K562 (cell line): ENCODE data around the gene GADL1. TPM values are rescaled to one million over a fixed set of nuclear protein-coding genes. Genes with fewer than 3 reads are reported as not detected.

ENCODE experiments used
- ATAC-seq: fragments of 200-7000 bp; cut with Tn5 transposase; 3 replicates; pipeline ENCODE4 v1.9.1; 2020; ENCODE audit warnings: moderate library complexity
- BruUV-seq: library from RNA; stranded (reverse); fragments of 400-500 nt; replicated peaks from 2 replicates; lab custom pipeline; 2021; lab: Mats Ljungman, UMichigan
- CTCF ChIA-PET: fragments of 300-600 bp; formaldehyde crosslinking; extraction: SDS; loops from one replicate; lab custom pipeline; 2021; ENCODE audit warnings: low intra/inter-chr PET ratio; lab: Yijun Ruan, JAX
- POLR2A ChIA-PET: fragments of 300-600, 350-650 bp; sonication (Branson Sonifier 250); formaldehyde crosslinking; extraction: SDS; loops from one replicate; lab custom pipeline; 2021; ENCODE audit warnings: antibody characterized with exemption, inconsistent platforms; lab: Yijun Ruan, JAX
- DNase-seq, 4 experiments: peaks; one replicate each; pipeline versions ENCODE4 v3.0.0 to v3.0.0-alpha.2; 2011 to 2018; ENCODE audit warnings: low spot score in 3 of 4, mixed read lengths in 3 of 4; ENCODE audit errors: extremely low read depth in 1 of 4
- FAIRE-seq: peaks from 2 replicates; lab custom pipeline; 2011; peaks lifted over from hg19 to GRCh38; lab: Jason Lieb, UNC
- H2AFZ ChIP-seq: 2 replicates; pipeline ENCODE4 v1.6.0; 2011; ENCODE audit warnings: low read depth, low read length, control low read depth, inconsistent platforms
- H3K27ac ChIP-seq: fragments of 200-600 bp; 3 replicates; pipeline ENCODE4 v1.8.0; 2011; ENCODE audit warnings: low read depth, mild to moderate bottlenecking, control low read depth, inconsistent platforms, low read length, moderate library complexity, mixed read lengths; ENCODE audit errors: extremely low read depth
- H3K27me3 ChIP-seq, 2 experiments: fragments of 300-600 bp in 1 of 2; 2 replicates in 1 of 2; 3 replicates in 1 of 2; pipeline versions ENCODE4 v1.6.0 to v1.8.0; 2011; ENCODE audit warnings: inconsistent platforms in 2 of 2, low read length in 2 of 2, mild to moderate bottlenecking in 1 of 2, mixed read lengths in 1 of 2, moderate library complexity in 1 of 2; ENCODE audit not compliant: control insufficient read depth in 2 of 2, insufficient read depth in 2 of 2
- H3K36me3 ChIP-seq: fragments of 300-600 bp; 3 replicates; pipeline ENCODE4 v1.8.0; 2011; ENCODE audit warnings: mild to moderate bottlenecking, low read length, inconsistent platforms; ENCODE audit not compliant: control insufficient read depth, insufficient read depth
- H3K4me1 ChIP-seq, 2 experiments: fragments of 200-600 bp in 1 of 2; replicated peaks in 1 of 2; 2 replicates in 1 of 2; 3 replicates in 1 of 2; pipeline versions ENCODE4 v1.5.1 to v1.8.0; 2011; ENCODE audit warnings: inconsistent platforms in 2 of 2, low read length in 2 of 2, mild to moderate bottlenecking in 1 of 2, mixed read lengths in 1 of 2, moderate library complexity in 1 of 2; ENCODE audit not compliant: control insufficient read depth in 2 of 2, insufficient read depth in 2 of 2
- H3K4me2 ChIP-seq: 2 replicates; pipeline ENCODE4 v1.6.1; 2011; ENCODE audit warnings: low read length, control low read depth, inconsistent platforms, mixed read lengths; ENCODE audit not compliant: insufficient read depth
- H3K4me3 ChIP-seq: fragments of 200-600 bp; sonication (generic), shearing (Covaris generic); 2 replicates; pipeline ENCODE4 v1.5.1; 2016; ENCODE audit warnings: control low read depth, inconsistent platforms
- H3K79me2 ChIP-seq: fragments of 200-600 bp; 3 replicates; pipeline ENCODE4 v1.8.0; 2011; ENCODE audit warnings: low read length, inconsistent platforms; ENCODE audit not compliant: control insufficient read depth, insufficient read depth
- H3K9ac ChIP-seq, 2 experiments: 2 replicates each; pipeline versions ENCODE4 v1.6.0 to v1.6.1; 2011; ENCODE audit warnings: low read depth in 2 of 2, low read length in 2 of 2, control low read depth in 1 of 2, inconsistent platforms in 1 of 2, mild to moderate bottlenecking in 1 of 2, mixed read lengths in 1 of 2; ENCODE audit not compliant: insufficient read depth in 1 of 2
- H3K9me1 ChIP-seq: one replicate; pipeline ENCODE4 v1.6.0; 2011; ENCODE audit warnings: inconsistent platforms, mild to moderate bottlenecking, low read length, moderate library complexity; ENCODE audit not compliant: control insufficient read depth, insufficient read depth
- H3K9me3 ChIP-seq: replicated peaks from 2 replicates; pipeline ENCODE4 v1.5.1; 2011; ENCODE audit warnings: low read depth, low read length, inconsistent platforms; ENCODE audit not compliant: control insufficient read depth, insufficient read depth
- H4K20me1 ChIP-seq: replicated peaks from 2 replicates; pipeline ENCODE4 v1.6.1; 2011; ENCODE audit warnings: low read length, inconsistent platforms, mixed read lengths; ENCODE audit not compliant: control insufficient read depth, insufficient read depth
- DMBX1 ChIP-seq: fragments of 250-450 bp; sonication (Bioruptor Pico); IDR thresholded peaks from 2 replicates; pipeline ENCODE4 v1.8.0; 2022; ENCODE audit warnings: inconsistent platforms, mild to moderate bottlenecking, moderate library complexity, borderline replicate concordance
- ERF ChIP-seq: fragments of 450-650 bp; formaldehyde crosslinking; IDR thresholded peaks from 2 replicates; pipeline ENCODE4 v1.4.0; 2020; ENCODE audit warnings: mild to moderate bottlenecking, mixed read lengths
- IRF1 ChIP-seq: sonication (generic); formaldehyde crosslinking; IDR thresholded peaks from 2 replicates; pipeline ENCODE4 v1.8.0; 2022; ENCODE audit warnings: missing genetic modification reagents, mild to moderate bottlenecking, borderline replicate concordance
- NR0B1 ChIP-seq: fragments of 450-650 bp; IDR thresholded peaks from one replicate; pipeline ENCODE4 v1.6.1; 2018; ENCODE audit warnings: mild to moderate bottlenecking, moderate library complexity; ENCODE audit not compliant: partially characterized antibody
- RAD21 ChIP-seq, 2 experiments: fragments of 250-450 bp in 1 of 2; fragments of 450-650 bp in 1 of 2; sonication (Bioruptor Pico) in 1 of 2; formaldehyde crosslinking in 1 of 2; IDR thresholded peaks in 1 of 2; conservative IDR thresholded peaks in 1 of 2; 2 replicates each; pipeline versions ENCODE4 v1.4.0 to v1.8.0; 2020 to 2022; ENCODE audit warnings: mild to moderate bottlenecking in 2 of 2, moderate library complexity in 1 of 2
- SIN3B ChIP-seq: fragments of 450-650 bp; IDR thresholded peaks from 2 replicates; pipeline ENCODE4 v1.6.1; 2017; ENCODE audit warnings: low read depth, mild to moderate bottlenecking, moderate library complexity
- ZBTB26 ChIP-seq: fragments of 450-650 bp; formaldehyde crosslinking; IDR thresholded peaks from 2 replicates; pipeline ENCODE4 v1.4.0; 2022; ENCODE audit warnings: missing genetic modification characterization
- ZKSCAN3 ChIP-seq: fragments of 250-450 bp; sonication (Bioruptor Pico); IDR thresholded peaks from 2 replicates; pipeline ENCODE4 v1.4.0; 2020
- ZNF121 ChIP-seq: sonication (generic); formaldehyde crosslinking; conservative IDR thresholded peaks from 2 replicates; pipeline ENCODE4 v1.8.0; 2022; ENCODE audit warnings: missing genetic modification reagents
- WGBS: fragments of 100-300 bp; shearing (Covaris generic); methylation state at CpG from one replicate; pipeline ENCODE4 v1.1.6; 2016; ENCODE audit warnings: low coverage, mixed read lengths; ENCODE audit not compliant: insufficient coverage; ENCODE audit errors: missing lambda C conversion rate; 5-methylcytosine and 5-hydroxymethylcytosine counted together
- in situ Hi-C: fragments of 300-500 bp; cut with MboI; formaldehyde crosslinking; loops from 4 replicates; pipeline ENCODE4 v1.15.0; 2018; ENCODE audit warnings: inconsistent platforms, mixed read lengths
- intact Hi-C: fragments of 100-400 bp; cut with micrococcal nuclease; formaldehyde crosslinking; loops from 2 replicates; pipeline ENCODE4 v1.14.2; 2022
- polyA plus RNA-seq, 8 experiments: library from polyadenylated mRNA; depleted of rRNA in 4 of 8; stranded (reverse) in 5 of 8; unstranded in 3 of 8; fragments of >200 nt; fragmentation: Nextera tagmentation in 2 of 8; fragmentation: Illumina TruSeq in 1 of 8; extraction: Ambion mirVana in 2 of 8; extraction: Trizol in 1 of 8; gene quantifications; 2 replicates each; pipeline versions ENCODE4 v1.2.1 to v1.2.3, GENCODE V29; 2011 to 2014; ENCODE audit warnings: inconsistent platforms in 1 of 8, missing spikeins in 1 of 8
- total RNA-seq, 7 experiments: library from RNA; depleted of rRNA in 6 of 7; stranded (reverse); fragments of >200 nt in 6 of 7; fragmentation: Illumina TruSeq in 2 of 7; extraction: Trizol in 2 of 7; gene quantifications; 2 replicates each; pipeline versions ENCODE4 v1.2.1 to v1.2.3, GENCODE V29; 2011 to 2021; ENCODE audit warnings: low replicate concordance in 1 of 7

The GADL1 gene
- total and polyA plus RNA-seq, 9 of the 15 experiments (the other 6 are each of a cell fraction or from before 2014, with no cell fraction given) = 0.07 TPM; not detected in 8

- intact Hi-C loops = no loop called here
- H3K9me3 ChIP-seq = no peaks in the 10 kb centered on the region
- no peak for DNase-seq
- BruUV-seq = no TSS peak
- H2AFZ ChIP-seq = no peak overlapping the region
- in situ Hi-C loops = no loop called here
- H4K20me1 ChIP-seq = no peaks in the 10 kb centered on the region
- no peaks in the 10 kb centered on the region for H3K27me3 ChIP-seq
- H3K79me2 ChIP-seq = no peaks in the 10 kb centered on the region
- no peak for FAIRE-seq
- no peak overlapping the region for H3K27ac ChIP-seq
- no peaks in the 10 kb centered on the region for H3K9me1 ChIP-seq
- H3K4me1 ChIP-seq = no peaks in the 10 kb centered on the region
- CTCF ChIA-PET = no interaction called here
- no peak for ATAC-seq
- POLR2A ChIA-PET = interaction anchor here (1.1 kb wide), 1 partner anchor 373 kb away, joined by 3 read pairs; no protein-coding TSS in a partner anchor
- no peak overlapping the region for H3K4me3 ChIP-seq
- WGBS = 2% methylated on average over 11 of the region's 11 CpGs
- no peak overlapping the region for H3K4me2 ChIP-seq
- H3K36me3 ChIP-seq = no peaks in the 10 kb centered on the region
- TF ChIP-seq ZKSCAN3 (CRISPR knock-in tag) (no peak), NR0B1 (no peak), SIN3B (no peak), DMBX1 (CRISPR knock-in tag) (no peak), ERF (CRISPR knock-in tag) (no peak), ZNF121 (no peak), RAD21 (CRISPR knock-in tag; conservative IDR thresholded peaks at IDR 0.05 in 1 of 2, IDR thresholded peaks at IDR 0.05 in 1 of 2) (peak; percentile 19 to 45; a peak in 2 of 4 replicates), IRF1 (CRISPR knock-in tag) (no peak), ZBTB26 (no peak)
- H3K9ac ChIP-seq = no peak overlapping the region
Measured at GRCh38 chr3:30751610-30752299, 142.7 kb downstream of the GADL1 start.
